Right ventricle myocardium superior (tissue), 1 donor: ENCODE measurements around the gene ANXA3. TPM values are rescaled to one million over a fixed set of nuclear protein-coding genes. Genes with fewer than 3 reads are reported as not detected.

Source experiments
- ATAC-seq: fragments of 200-7000 bp; cut with Tn5 transposase; one replicate; pipeline ENCODE4 v1.9.1; 2020; ENCODE audit warnings: mild to moderate bottlenecking; ENCODE audit not compliant: poor library complexity
- DNase-seq: peaks from one replicate; pipeline ENCODE4 v3.0.0-alpha.2; 2020
- intact Hi-C: fragments of 100-400 bp; cut with DNase I; formaldehyde crosslinking; loops from one replicate; pipeline ENCODE4 v1.11.2; 2022
- total RNA-seq: library from RNA; stranded (reverse); fragmentation: NEBNext Ultra II Directional; extraction: Animal tissue kit (Norgen Biotek cat#: 25700); gene quantifications from one replicate; pipeline ENCODE4 v1.2.1, GENCODE V29; 2021
- donor health status: DM: no; HTN: yes; CAD: no; lungs with severe emphysema.

The ANXA3 gene
- total RNA-seq, 1 donor from 2014 or later: 41.4 TPM

DNA sequence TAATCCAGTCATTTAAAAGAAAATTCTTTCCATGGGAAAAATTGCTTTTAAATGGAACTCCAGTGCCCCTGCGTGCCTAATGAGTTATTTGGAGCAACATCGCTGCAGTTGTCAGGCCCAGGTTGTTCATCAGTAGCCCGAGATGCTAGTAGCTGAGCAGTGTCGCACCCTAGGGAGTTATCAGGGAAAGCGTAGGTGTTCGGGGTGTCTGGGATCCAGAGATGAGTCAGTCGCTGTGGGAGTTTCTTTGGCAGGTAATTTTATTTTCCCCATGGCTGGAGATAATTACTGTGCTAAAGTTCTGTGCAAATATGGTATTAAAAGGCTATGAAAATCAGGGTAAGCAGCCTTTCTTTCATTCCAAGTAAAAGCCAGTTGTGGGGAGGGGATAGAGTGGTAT lies 49.4 kb downstream of the ANXA3 start:
- no peak for ATAC-seq
- intact Hi-C loops: no loop called here
- DNase-seq: no peak

DNA sequence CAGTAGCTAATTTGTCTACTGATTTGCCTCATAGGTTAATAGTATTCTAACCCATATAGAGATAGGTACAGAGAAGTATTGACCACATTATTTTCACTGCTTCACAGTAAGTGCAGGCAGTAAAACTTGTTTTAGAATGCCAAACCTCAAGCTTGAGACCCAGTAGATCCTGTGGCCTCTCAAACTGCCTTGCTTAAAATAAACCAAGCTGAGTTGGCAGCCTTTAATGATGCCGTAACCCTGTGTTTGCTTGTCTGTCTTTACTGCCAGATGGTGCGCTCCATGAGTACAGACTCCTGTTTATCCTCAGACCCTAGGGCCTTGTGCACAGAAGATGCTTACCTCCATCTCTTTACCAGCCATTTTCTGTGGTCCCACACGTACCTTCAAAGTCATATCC lies 50.8 kb downstream of the ANXA3 start:
- intact Hi-C loops: no loop called here
- DNase-seq: no peak
- ATAC-seq: peak; percentile 87

DNA sequence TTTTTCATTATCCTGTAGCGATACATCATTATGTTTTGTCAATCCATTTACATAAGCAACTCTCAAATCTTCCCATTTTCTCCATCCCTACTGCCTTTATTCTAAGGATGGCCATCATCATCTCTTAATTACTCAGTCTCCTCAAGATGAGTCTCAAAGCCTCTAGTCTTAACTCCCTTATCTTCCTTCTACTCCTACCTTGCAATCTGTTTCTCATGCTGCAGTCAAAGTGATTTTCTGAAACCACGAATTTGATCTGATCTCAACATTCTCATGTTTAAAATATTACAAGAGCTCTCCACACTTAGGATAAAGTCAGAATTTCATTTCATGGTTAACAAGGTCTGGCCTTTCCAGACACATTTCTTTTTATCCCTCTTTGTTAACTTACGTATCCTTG lies 51.8 kb downstream of the ANXA3 start:
- ATAC-seq (no peak), DNase-seq (no peak)
- intact Hi-C loops: no loop called here

GRCh38 chr4:78604988-78605387 lies 53.4 kb downstream of the ANXA3 start:
- ATAC-seq (no peak), DNase-seq (no peak)
- intact Hi-C loops: no loop called here

GRCh38 chr4:78606035-78606434 lies 54.5 kb downstream of the ANXA3 start:
- DNase-seq: no peak
- ATAC-seq: no peak
- intact Hi-C loops: no loop called here

- intact Hi-C loops: no loop called here
- DNase-seq (no peak), ATAC-seq (no peak)
Observed at GRCh38 chr4:78606530-78607095, 55.0 kb downstream of the ANXA3 start.

- ATAC-seq (no peak), DNase-seq (no peak)
- intact Hi-C loops: loop anchor here (2.0 kb wide), 1 partner anchor 256 kb away; no protein-coding TSS in a partner anchor
Observed at GRCh38 chr4:78608684-78609083, 57.1 kb downstream of the ANXA3 start.

DNA sequence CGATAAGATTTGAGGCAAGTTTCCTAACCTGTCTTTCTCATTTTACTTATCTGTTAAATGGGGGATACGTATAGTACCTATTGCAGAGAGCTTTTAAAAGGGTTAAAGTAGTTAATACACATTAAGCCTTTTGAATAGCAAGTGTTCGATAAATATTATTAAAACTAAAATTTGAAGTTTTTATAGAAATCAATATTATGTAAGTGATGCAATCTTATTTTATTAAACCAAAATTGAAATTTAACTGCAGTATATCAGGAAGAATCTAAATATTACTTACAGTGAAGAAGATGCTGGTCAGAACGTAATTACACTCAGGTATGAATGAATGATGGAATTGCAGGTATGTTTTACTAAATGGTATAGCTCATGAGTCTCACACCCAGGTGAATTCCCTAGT lies 58.0 kb downstream of the ANXA3 start:
- intact Hi-C loops: loop anchor here (2.0 kb wide), 1 partner anchor 255 kb away; no protein-coding TSS in a partner anchor
- ATAC-seq (no peak), DNase-seq (no peak)

DNA sequence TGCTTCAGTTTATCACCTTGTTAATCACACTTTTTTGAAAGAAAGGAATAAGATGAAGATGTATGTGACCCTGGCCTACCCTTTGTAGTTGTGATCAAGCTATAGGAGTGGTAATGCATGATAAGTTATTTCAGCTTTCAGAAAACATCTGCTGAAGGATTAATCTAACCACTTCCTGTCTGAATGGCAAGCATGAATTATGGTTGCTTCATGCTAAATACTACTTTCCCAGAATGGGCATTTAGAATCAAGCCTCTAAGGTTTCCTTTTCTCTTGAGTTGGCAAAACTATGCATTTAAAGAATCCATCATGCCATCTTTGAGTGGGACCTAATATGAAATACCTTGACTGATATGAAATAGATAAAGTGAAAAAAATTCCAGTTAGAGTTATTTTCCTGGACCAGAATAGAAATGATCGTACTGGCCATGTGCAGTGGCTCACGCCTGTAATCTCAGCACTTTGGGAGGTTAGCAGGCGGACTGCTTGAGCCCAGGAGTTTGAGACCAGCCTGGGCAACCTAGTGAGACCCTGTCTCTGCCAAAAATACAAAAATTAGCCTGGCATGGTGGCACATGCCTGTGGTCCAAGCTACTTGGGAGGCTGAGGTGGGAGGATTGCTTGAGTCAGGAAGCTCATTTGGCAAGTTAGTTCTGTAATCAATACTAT lies 59.1 kb downstream of the ANXA3 start:
- ATAC-seq: no peak
- intact Hi-C loops: loop anchor here (5.0 kb wide), 1 partner anchor 167 kb away; the partner anchor contains the start of gene BMP2K
- no peak for DNase-seq

GRCh38 chr4:78611215-78611558 lies 59.6 kb downstream of the ANXA3 start:
- DNase-seq (no peak), ATAC-seq (no peak)
- intact Hi-C loops: loop anchor here (5.0 kb wide), 1 partner anchor 166 kb away; the partner anchor contains the start of gene BMP2K

- intact Hi-C loops: loop anchor here (5.0 kb wide), 1 partner anchor 165 kb away; the partner anchor contains the start of gene BMP2K
- DNase-seq: no peak
- peak; percentile 85 for ATAC-seq
Observed at GRCh38 chr4:78612398-78613178, 61.0 kb downstream of the ANXA3 start.

- DNase-seq (no peak), ATAC-seq (peak; percentile 86)
- intact Hi-C loops: loop anchor here (5.0 kb wide), 1 partner anchor 164 kb away; the partner anchor contains the start of gene BMP2K
Observed at GRCh38 chr4:78613522-78614321, 62.2 kb downstream of the ANXA3 start.

DNA sequence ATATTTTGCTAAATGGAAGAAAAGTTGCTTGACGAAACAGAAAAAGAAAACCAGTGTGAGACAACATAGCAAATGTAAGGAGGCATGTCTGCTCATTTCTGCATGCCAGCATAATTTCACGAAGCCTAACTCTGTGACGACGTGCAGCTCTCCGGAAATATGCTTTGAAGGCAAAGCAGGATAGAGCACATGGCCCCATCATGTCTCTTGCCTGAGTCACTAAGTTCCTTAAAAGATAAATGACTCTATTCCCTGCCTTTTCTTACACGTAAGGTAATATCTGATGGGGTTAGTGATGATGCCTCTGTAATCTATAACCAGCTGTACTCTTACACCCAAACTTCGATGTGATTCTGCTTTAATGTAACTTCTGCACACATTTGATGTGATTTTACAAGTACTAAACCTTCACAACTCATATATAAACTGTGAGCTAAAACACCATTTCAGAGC lies 64.5 kb downstream of the ANXA3 start:
- intact Hi-C loops: no loop called here
- DNase-seq (no peak), ATAC-seq (no peak)

GRCh38 chr4:78618436-78618835 lies 66.9 kb downstream of the ANXA3 start:
- intact Hi-C loops: no loop called here
- ATAC-seq (no peak), DNase-seq (no peak)

GRCh38 chr4:78621395-78621794 lies 69.8 kb downstream of the ANXA3 start:
- intact Hi-C loops: no loop called here
- DNase-seq (no peak), ATAC-seq (peak; percentile 36)

GRCh38 chr4:78622253-78622979 lies 70.8 kb downstream of the ANXA3 start:
- DNase-seq (no peak), ATAC-seq (no peak)
- intact Hi-C loops: no loop called here

DNA sequence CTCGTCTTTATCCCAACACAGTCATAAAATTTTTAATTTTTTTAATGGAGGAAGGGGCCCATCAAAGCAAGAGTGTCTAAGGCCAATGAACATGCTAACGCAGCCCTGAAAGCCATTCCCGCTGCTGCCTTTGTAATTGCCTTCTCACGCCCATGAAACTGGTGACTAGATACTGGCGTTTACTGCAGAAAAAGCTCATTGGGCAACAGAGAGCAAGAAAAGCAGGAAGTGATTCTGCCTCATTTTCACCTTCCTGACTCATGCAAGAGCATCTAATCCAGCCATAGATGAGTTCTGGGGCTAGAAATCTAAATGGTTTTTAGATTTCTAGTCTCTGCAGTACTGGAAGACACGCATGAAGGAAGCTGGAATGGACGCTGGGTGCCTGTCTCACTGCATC lies 72.5 kb downstream of the ANXA3 start:
- DNase-seq: no peak
- ATAC-seq: no peak
- intact Hi-C loops: no loop called here

GRCh38 chr4:78625073-78625472 lies 73.5 kb downstream of the ANXA3 start:
- intact Hi-C loops: no loop called here
- DNase-seq (no peak), ATAC-seq (no peak)
